GM23248 (cell line): Measurements from ENCODE around the gene BSCL2. TPM values are rescaled to one million over a fixed set of nuclear protein-coding genes. Genes with fewer than 3 reads are reported as not detected.
"Not testable (repeated sequence)": the region's sequence is repeated elsewhere in the genome, so short reads cannot be mapped to it uniquely, and the experiment has no call there.

Experiments
- DNase-seq: peaks from one replicate; pipeline ENCODE4 v3.0.0-alpha.2; 2015
- H2AFZ ChIP-seq: fragments of 200-600 bp; sonication (generic); 2 replicates; pipeline ENCODE4 v1.6.1; 2016; ENCODE audit warnings: antibody characterized with exemption
- H3F3A ChIP-seq: fragments of 200-600 bp; sonication (generic); 2 replicates; pipeline ENCODE4 v1.6.1; 2016; ENCODE audit warnings: mild to moderate bottlenecking, antibody characterized with exemption, mixed run types; ENCODE audit not compliant: insufficient read depth
- H3K27ac ChIP-seq: fragments of 200-600 bp; sonication (generic); 2 replicates; pipeline ENCODE4 v1.5.1; 2016; ENCODE audit warnings: mild to moderate bottlenecking
- H3K27me3 ChIP-seq: fragments of 200-600 bp; sonication (generic); replicated peaks from 2 replicates; pipeline ENCODE4 v1.6.1; 2016; ENCODE audit warnings: mild to moderate bottlenecking; ENCODE audit not compliant: insufficient read depth
- H3K36me3 ChIP-seq: fragments of 200-600 bp; sonication (generic); 2 replicates; pipeline ENCODE4 v1.6.1; 2016; ENCODE audit warnings: low read depth, mild to moderate bottlenecking
- H3K4me1 ChIP-seq: fragments of 200-600 bp; sonication (generic); 2 replicates; pipeline ENCODE4 v1.6.1; 2016; ENCODE audit warnings: mild to moderate bottlenecking; ENCODE audit not compliant: insufficient read depth
- H3K4me2 ChIP-seq: fragments of 200-600 bp; sonication (generic); one replicate; pipeline ENCODE4 v1.6.1; 2016; ENCODE audit warnings: mild to moderate bottlenecking; ENCODE audit not compliant: unreplicated experiment
- H3K4me3 ChIP-seq: fragments of 200-600 bp; sonication (generic); 2 replicates; pipeline ENCODE4 v1.5.1; 2016; ENCODE audit warnings: mild to moderate bottlenecking
- H3K79me2 ChIP-seq: fragments of 200-600 bp; sonication (generic); 2 replicates; pipeline ENCODE4 v1.6.1; 2016; ENCODE audit warnings: mild to moderate bottlenecking; ENCODE audit not compliant: insufficient read depth
- H3K9ac ChIP-seq: fragments of 200-600 bp; sonication (generic); 2 replicates; pipeline ENCODE4 v1.6.1; 2016; ENCODE audit warnings: mild to moderate bottlenecking
- H3K9me2 ChIP-seq: fragments of 200-600 bp; sonication (generic); 2 replicates; pipeline ENCODE4 v1.6.1; 2016; ENCODE audit warnings: mixed run types, mild to moderate bottlenecking, moderate library complexity; ENCODE audit not compliant: insufficient read depth
- H3K9me3 ChIP-seq: fragments of 200-600 bp; sonication (generic); one replicate; pipeline ENCODE4 v1.6.1; 2017; ENCODE audit warnings: low read depth
- H4K20me1 ChIP-seq: fragments of 200-600 bp; sonication (generic); 2 replicates; pipeline ENCODE4 v1.6.0; 2016; ENCODE audit not compliant: insufficient read depth
- EZH2 ChIP-seq: fragments of 200-600 bp; sonication (generic); IDR thresholded peaks from 2 replicates; pipeline ENCODE4 v1.6.1; 2018; ENCODE audit warnings: antibody characterized with exemption, mild to moderate bottlenecking; ENCODE audit not compliant: insufficient read depth, poor library complexity, severe bottlenecking
- EZH2phosphoT487 ChIP-seq: fragments of 200-600 bp; sonication (generic); IDR thresholded peaks from 2 replicates; pipeline ENCODE4 v1.6.1; 2018; ENCODE audit warnings: antibody characterized with exemption, moderate library complexity, mild to moderate bottlenecking, low read depth; ENCODE audit not compliant: insufficient read depth
- WGBS, 2 experiments: methylation state at CpG; one replicate each; pipeline ENCODE4 v1.1.6; 2015 to 2017; ENCODE audit warnings: low lambda C conversion rate in 2 of 2, low coverage in 1 of 2; ENCODE audit errors: missing lambda C conversion rate in 2 of 2; 5-methylcytosine and 5-hydroxymethylcytosine counted together
- in situ Hi-C: fragments of 300-500 bp; cut with MboI; formaldehyde crosslinking; loops from 2 replicates; pipeline ENCODE4 v1.15.0; 2020
- polyA plus RNA-seq: library from polyadenylated mRNA; unstranded; fragments of >200 nt; fragmentation: Nextera tagmentation; extraction: Ambion mirVana; gene quantifications from 2 replicates; pipeline ENCODE4 v1.2.1, GENCODE V29; 2016
- total RNA-seq: library from RNA; depleted of rRNA; stranded (reverse); fragments of >200 nt; shearing (Covaris generic); gene quantifications from 2 replicates; pipeline ENCODE4 v1.2.3, GENCODE V29; 2014

Gene BSCL2
- total and polyA plus RNA-seq, 2 experiments from 2014 or later = 51.0 to 74.5 TPM

GRCh38 chr11:62737196-62737595 lies 30.0 kb upstream of the BSCL2 start:
- peaks cover 44% of the 10 kb centered on the region for H3K36me3 ChIP-seq
- no peaks in the 10 kb centered on the region for H3K27me3 ChIP-seq
- H3F3A ChIP-seq = peaks cover 13% of the 10 kb centered on the region; the same call in 1 of the 2 replicates
- H3K79me2 ChIP-seq = peaks cover 55% of the 10 kb centered on the region
- no peaks in the 10 kb centered on the region for H3K4me1 ChIP-seq
- H3K4me2 ChIP-seq = no peak overlapping the region
- no peak overlapping the region for H3K27ac ChIP-seq
- H3K9ac ChIP-seq = no peak overlapping the region
- no peaks in the 10 kb centered on the region for H4K20me1 ChIP-seq
- H3K9me2 ChIP-seq = no peaks in the 10 kb centered on the region
- DNase-seq = no peak
- TF ChIP-seq EZH2phosphoT487 (no peak), EZH2 (no peak)
- no peak overlapping the region for H3K4me3 ChIP-seq
- in situ Hi-C loops = no loop called here
- H3K9me3 ChIP-seq = no peaks in the 10 kb centered on the region
- H2AFZ ChIP-seq = no peak overlapping the region

DNA sequence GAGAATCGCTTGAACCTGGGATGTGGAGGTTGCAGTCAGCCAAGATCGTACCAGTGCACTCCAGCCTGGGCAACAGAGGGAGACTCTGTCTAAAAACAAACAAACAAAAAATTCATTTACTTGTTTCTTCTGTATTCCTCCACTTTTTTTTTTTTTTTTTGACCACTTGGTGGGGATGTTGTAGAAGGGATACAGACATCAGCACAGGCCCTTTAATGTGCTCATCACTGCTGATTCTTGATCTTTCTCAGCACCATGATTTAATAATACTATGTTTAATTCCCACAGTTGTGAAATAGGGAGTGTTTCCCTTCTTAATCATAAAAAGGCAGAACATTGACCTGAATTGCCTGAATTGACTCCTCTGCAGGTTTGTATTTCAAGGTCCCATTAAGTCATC lies 25.6 kb upstream of the BSCL2 start:
- peaks cover 27% of the 10 kb centered on the region for H3K36me3 ChIP-seq
- WGBS, 2 experiments = 94 to 100% methylated on average over 2 of the region's 2 CpGs
- no peak overlapping the region for H3K4me3 ChIP-seq
- H3K9ac ChIP-seq = no peak overlapping the region; the same call in 1 of the 2 replicates
- H3K4me2 ChIP-seq = no peak overlapping the region
- H3K9me3 ChIP-seq = no peaks in the 10 kb centered on the region
- TF ChIP-seq EZH2 (no peak), EZH2phosphoT487 (no peak)
- DNase-seq = peak; percentile 68
- H3K4me1 ChIP-seq = peaks cover 10% of the 10 kb centered on the region
- H3K79me2 ChIP-seq = peaks cover 93% of the 10 kb centered on the region
- H3K9me2 ChIP-seq = no peaks in the 10 kb centered on the region
- H4K20me1 ChIP-seq = no peaks in the 10 kb centered on the region
- in situ Hi-C loops = no loop called here
- H2AFZ ChIP-seq = no peak overlapping the region
- no peaks in the 10 kb centered on the region for H3K27me3 ChIP-seq
- no peak overlapping the region for H3K27ac ChIP-seq
- peaks cover 14% of the 10 kb centered on the region for H3F3A ChIP-seq

DNA sequence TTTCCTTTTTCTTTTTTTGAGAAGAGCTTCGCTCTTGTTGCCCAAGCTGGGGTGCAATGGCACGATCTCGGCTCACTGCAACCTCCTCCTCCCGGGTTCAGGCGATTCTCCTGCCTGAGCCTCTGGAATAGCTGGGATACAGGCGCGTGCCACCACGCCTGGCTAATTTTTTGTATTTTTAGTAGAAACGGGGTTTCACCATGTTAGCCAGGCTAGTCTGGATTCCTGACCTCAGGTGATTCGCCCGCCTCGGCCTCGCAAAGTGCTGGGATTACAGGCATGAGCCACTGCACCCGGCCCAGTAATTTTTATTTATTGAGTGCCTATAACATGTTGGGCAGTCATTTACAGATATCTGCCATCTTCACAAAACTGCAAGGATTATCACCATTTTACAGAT lies 22.9 kb upstream of the BSCL2 start:
- H3K27me3 ChIP-seq, DNase-seq, H3K9me2 ChIP-seq, H4K20me1 ChIP-seq, in situ Hi-C loops, H3K9me3 ChIP-seq: not testable (repeated sequence)
- peaks cover 27% of the 10 kb centered on the region for H3F3A ChIP-seq
- peak overlapping the region; percentile 88 for H3K4me3 ChIP-seq
- WGBS, 2 experiments = 74 to 75% methylated on average over 14 of the region's 14 CpGs
- peak overlapping the region; percentile 92 for H3K9ac ChIP-seq
- peaks cover 83% of the 10 kb centered on the region for H3K79me2 ChIP-seq
- peaks cover 10% of the 10 kb centered on the region for H3K4me1 ChIP-seq
- peak overlapping the region; percentile 95 for H3K27ac ChIP-seq
- 0 out of 2 replicates have a peak overlapping the region, but pooled peaks have one; percentile 15 for H2AFZ ChIP-seq
- peak overlapping the region; percentile 92 for H3K4me2 ChIP-seq
- H3K36me3 ChIP-seq = peaks cover 21% of the 10 kb centered on the region

GRCh38 chr11:62728171-62728988 lies 21.2 kb upstream of the BSCL2 start, which contains the start of gene TTC9C:
TSS of gene TTC9C (plus strand) at chr11:62728486. CDS start at chr11:62728849, 363 bp downstream.
- in situ Hi-C loops = no loop called here
- DNase-seq = peak; percentile 98
- 0 to 1% methylated on average over 29 of the region's 29 CpGs for WGBS, 2 experiments
- peak within 1 kb of the TSS; percentile 88 for H3K4me3 ChIP-seq
- H3K4me2 ChIP-seq = peak within 1 kb of the TSS; percentile 93
- peak within 1 kb of the TSS; percentile 97 for H2AFZ ChIP-seq
- H3K27ac ChIP-seq = peak within 1 kb of the TSS; percentile 95
- peaks cover 83% of the 10 kb centered on the region for H3K79me2 ChIP-seq
- no peaks in the 10 kb centered on the region for H3K27me3 ChIP-seq
- peaks cover 13% of the 10 kb centered on the region; the same call in 1 of the 2 replicates for H4K20me1 ChIP-seq
- H3F3A ChIP-seq = peaks cover 44% of the 10 kb centered on the region
- peaks cover 10% of the 10 kb centered on the region for H3K36me3 ChIP-seq
- H3K9ac ChIP-seq = peak within 1 kb of the TSS; percentile 92
- H3K4me1 ChIP-seq = peaks cover 21% of the 10 kb centered on the region
- H3K9me2 ChIP-seq = no peaks in the 10 kb centered on the region
- TF ChIP-seq EZH2phosphoT487 = no peak
- TF ChIP-seq EZH2 = no peak
- H3K9me3 ChIP-seq = no peaks in the 10 kb centered on the region
